Stromal cell of bone marrow (primary cell): ENCODE data around the gene TGFBR1.

ENCODE experiments used
- DNase-seq: peaks from one replicate; pipeline ENCODE4 v3.0.0-alpha.2; 2012; ENCODE audit warnings: low read depth

TGFBR1 gene

GRCh38 chr9:99104459-99105151, at the start of gene TGFBR1:
TSS of gene TGFBR1 (plus strand) at chr9:99105113. CDS start at chr9:99105206, 93 bp downstream.
- DNase-seq, result peak; percentile 87

DNA sequence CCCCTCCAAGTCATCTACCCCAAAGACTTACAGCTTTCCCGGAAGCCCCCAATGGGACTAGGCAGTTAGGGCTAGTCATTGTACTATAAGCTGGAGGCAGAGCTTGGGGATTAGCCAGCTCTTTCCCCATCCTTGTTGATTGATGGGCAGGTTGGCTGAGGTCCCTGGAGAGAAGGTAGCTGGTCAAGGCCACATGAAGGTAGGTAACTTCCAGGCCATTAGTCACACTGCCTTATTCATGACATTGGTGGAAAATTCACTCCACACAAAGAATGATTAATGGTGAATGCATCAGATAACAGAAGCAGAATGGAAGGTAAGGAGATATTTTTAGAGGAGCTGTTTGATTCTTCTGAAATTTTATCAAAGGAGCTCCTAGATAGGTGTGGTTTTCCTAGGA, 49.5 kb upstream of the TGFBR1 start:
- no peak for DNase-seq

DNA sequence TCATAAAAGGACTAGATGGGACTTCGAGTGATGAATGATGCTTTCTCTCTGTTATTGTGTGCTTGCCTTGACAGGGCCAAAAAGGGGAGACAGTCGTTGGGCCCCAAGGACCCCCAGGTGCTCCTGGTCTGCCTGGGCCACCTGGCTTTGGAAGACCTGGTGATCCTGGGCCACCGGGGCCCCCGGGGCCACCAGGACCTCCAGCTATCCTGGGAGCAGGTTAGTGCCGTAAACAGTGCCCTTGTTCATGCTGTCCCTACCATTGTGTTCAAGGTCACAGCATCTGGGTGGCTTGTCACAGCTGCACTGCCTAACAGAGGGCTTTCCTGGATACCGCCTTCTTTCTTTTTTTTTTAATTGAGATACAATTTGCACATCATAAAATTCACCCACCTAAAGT, 48.7 kb upstream of the TGFBR1 start:
- DNase-seq, result no peak

DNA sequence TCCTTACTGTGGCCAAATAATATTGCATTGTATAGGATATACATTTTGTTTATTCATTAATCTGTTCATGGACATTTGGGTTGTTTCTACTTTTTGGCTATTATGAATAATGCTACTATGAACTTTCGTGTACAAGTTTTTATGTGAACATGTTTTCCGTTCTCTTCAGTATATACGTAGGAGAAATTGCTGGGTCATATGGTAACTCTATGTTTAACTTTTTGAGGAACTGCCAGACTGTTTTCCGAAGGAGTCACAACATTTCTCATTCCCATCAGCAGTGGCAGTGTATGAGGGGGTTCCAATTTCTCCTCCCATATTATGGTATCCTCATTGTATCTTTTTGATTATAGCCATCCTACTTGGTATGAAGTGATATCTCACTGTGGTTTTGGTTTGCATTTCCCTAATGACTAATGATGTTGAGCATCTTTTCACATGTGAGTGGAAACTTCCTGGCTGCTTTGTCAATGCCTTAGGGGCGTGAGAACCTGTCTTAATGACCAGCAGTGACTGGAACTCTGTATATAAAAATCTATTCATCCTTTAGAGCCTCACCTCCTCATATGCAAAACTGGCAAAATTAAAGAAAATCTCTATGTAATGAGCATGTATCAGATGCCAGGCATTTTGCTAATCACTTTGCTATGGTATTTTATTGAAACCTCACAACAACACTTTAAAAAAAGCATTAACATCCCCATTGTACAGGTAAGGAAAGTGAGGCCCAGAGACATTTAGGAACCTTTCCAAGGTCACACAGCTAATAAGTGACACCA, 47.8 kb upstream of the TGFBR1 start:
- no peak for DNase-seq

- DNase-seq, result no peak
Observed at GRCh38 chr9:99057665-99058625, 47.0 kb upstream of the TGFBR1 start.

DNA sequence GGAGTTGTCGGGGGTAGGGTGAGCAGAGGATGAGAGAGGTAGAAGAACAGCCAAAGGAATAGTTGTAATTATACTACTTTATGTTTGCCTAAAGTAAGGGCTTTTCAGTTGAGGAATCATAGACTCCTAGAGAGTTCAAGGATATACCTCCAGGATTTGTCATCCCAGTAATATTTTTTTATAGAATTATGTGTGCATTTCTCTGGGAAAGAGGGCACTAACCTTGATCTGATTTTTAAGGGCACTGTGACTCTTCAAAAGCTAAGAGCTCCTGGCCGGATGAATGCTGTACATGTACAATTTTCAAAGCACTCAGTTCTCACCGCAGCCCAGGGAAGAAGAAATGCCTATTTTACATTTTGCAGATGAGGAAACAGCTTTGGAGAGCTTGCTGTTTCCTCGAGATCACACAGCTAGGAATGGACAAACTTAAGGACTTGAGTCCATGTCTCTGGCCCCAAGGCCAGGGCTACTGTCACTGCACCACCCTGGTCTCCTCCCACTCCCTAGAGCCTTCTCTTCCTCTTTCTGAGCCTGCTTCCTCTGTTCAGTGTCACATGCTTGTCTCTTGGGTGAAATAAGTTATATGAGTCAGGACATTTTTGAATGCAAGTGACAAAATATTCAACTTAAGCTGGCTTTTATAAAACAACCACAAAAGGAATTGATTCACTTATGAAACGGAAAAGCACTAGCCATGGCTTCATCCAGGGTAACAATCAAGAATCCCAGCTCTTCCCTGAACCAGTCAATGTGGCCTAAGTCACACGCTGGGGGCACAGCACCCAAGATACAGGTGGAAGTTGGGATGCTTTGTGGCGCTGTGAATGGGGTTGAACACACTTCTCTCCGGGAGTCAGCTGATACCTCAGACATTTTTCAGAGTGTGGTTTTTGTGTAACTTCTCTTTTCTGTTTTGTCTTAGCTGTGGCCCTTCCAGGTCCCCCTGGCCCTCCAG, 45.7 kb upstream of the TGFBR1 start:
- no peak for DNase-seq

- no peak for DNase-seq
Observed at GRCh38 chr9:99060621-99061020, 44.3 kb upstream of the TGFBR1 start.

DNA sequence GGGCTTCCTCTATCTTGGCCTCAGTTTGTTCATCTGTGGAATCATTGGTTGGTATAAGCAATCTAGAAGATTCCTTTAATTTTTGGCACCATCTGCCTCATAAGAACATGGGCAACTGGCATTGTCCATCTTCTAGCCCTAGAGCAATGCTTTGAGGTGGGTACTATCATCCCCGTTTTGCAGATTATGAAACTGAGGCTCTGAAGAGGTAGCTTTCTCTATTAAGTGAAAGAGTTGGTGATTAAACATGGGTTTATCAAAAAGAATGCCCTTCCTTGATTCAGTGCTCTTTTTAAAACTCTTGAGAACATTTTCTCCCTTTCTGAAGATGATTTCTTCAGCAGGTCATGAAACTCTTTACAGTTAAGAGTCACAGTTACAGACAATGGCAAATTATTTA, 42.4 kb upstream of the TGFBR1 start:
- no peak for DNase-seq

GRCh38 chr9:99063522-99063921, 41.4 kb upstream of the TGFBR1 start:
- no peak for DNase-seq

DNA sequence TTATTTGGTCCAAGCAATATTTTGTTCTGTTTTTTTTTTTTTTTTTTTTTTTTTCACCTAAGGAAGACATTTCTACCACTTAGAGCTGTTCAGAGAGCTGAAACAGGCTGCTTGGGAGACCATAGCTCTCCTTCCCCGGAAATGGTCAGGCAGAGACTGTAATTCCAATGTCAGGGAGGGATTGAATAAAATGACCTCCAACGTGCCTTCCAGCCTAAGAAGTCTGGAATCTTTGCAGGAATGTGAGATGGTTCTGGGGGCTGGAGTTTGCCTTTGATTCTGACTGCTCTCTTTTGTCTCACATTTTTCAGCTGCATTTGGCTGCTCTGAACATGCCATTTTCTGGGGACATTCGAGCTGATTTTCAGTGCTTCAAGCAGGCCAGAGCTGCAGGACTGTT, 38.3 kb upstream of the TGFBR1 start:
- DNase-seq, result no peak

DNA sequence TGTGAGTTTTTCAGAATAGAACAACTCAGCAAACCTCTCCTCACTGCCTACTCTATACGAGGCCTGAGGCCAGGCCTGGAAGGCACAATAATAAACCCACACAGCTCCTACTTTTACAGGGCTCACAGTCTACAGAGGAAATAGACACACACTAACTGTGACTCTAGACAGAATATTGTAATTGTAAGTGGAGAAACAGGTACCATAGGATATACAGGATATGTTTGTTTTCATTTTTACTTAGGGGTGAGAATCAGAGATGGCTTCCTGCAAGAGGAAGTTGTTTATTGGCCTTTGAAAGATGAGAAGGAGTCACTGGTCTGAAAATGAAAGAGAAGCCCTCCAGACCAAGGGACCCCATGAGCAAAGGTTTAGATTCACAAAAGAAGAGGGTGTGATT, 35.8 kb upstream of the TGFBR1 start:
- no peak for DNase-seq

DNA sequence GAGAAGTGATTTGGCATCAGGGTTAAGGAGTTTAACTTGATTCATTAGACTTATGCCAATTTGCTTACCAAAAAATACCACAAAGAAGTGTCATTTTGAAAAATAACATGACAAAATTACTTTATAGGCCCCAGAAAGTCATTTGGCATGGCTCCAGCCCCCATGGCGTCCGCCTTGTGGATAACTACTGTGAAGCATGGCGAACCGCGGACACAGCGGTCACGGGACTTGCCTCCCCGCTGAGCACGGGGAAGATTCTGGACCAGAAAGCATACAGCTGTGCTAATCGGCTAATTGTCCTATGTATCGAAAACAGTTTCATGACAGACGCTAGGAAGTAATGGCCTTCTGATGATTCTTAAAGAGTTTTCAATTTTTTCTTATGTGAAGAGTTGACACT, 35.4 kb upstream of the TGFBR1 start:
- no peak for DNase-seq

GRCh38 chr9:99070681-99071080, 34.2 kb upstream of the TGFBR1 start:
- DNase-seq, result no peak

DNA sequence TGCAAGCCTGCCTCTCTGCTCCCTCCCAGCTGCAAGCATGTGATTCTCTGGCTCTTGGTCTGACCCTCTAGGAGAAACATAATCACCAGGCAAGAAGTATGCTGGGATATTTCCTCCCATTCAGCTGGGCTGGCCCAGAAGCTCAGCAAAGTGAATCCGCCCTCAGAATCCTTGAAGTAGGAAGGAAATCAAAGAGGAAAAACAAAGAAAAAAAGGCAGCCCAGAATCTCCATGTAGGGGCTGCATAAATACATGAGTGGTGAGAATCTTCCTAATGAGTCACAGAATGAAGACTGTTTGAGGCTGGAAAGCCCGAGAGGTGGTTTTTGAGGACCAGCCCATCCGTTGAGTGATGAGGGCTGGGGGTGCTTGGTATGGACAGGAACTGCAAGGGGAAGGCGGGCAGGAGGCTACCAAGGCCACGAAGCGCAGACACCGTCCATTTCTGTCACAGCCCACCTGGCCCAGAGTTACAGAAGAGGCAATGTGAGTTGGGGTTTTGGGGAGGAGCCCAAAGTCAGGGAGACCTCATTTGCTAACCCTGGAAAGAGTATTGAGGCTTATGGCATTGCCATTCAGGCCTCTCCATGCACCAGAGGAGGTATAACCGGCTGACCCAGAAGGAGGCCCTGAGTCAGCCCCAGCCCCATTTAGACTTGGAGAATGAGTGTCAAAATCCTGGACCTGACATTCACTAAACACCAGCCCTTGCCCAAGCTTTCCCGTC, 33.4 kb upstream of the TGFBR1 start:
- DNase-seq, result no peak

- DNase-seq, result no peak
Observed at GRCh38 chr9:99072040-99072394, 32.9 kb upstream of the TGFBR1 start.

DNA sequence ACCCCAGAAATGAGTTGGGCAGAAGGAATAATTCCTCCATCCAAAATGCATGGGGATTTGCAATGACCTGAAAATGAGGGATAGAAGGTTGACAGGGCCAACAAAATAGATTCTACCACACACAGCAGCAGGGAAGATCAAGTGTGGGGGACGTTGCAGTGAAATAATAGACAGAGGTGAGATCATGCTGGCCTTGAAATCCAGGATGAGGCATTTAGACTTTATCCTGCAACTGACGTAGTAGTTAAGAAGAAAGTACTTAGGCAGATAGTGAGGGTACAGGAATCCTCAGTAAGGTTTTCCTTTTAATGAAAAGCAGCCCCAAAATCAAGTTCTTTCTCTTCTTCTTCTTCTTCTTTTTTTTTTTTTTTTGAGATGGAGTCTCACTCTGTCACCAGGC, 31.6 kb upstream of the TGFBR1 start:
- no peak for DNase-seq

DNA sequence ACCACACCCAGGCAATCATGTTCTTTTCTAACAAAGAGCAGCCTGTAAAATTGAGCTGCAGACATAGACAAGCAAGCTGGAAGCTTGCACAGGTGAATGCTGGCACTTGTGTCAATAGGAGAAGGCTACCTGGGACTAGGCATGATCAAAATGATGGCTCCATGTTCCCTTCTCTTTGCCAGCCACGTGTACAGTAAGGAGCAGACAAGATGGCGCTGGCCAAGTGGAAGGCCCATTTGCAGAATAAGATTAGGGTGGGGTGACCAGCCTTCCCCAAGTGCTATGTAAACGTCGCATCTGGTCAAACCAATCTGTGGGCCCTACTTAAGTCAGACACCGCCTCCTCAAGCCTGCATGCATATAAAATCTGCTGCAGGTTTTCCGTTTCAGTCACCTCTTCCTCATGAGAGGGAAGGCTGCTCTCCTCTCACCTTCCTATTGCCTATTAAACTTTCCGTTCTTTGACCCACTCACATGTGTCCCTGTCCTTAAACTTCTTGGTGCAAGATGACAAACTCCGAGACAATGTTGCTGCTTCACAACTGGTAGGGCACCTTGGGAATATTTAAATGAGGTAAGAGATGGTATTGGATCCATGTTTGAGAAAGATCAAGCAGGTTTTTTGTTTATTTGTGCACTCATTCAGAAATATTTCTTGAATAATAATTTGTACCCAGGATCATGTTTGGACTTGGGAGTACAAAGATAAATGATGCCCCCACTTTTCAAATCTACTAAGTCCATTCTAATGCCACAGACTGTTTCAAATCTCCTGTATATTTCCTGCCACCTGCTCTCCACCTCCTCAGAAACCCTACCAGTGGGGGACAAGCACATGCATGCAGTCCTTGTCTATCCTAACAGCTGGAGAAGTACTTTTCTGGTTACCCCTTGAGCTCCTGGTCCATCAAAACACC, 30.7 kb upstream of the TGFBR1 start:
- DNase-seq, result no peak

DNA sequence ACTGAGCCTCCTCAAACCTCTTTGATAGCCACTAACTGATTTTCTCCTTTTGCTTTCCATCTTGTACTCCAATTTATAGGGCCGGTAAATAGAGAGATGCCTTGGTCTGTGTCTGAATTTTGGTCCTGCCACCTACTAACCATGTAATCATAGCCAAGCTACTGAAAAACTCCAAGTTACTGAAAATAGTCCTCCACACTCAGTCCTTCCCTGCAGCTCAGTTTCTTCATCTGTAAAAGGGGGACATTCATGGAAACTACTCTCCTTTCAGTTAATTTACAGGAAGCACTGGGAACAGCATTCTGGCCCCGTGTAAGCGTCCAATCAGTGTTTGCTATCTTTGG, 30.0 kb upstream of the TGFBR1 start:
- no peak for DNase-seq

GRCh38 chr9:99075246-99075912, 29.5 kb upstream of the TGFBR1 start:
- DNase-seq, result peak; percentile 58
